Gastrocnemius medialis (tissue), 4 donors: ENCODE measurements around the gene DHDDS.
A peak's percentile ranks its signal among the peaks of the same experiment; 100 is the strongest.

Source experiments
- POLR2A ChIP-seq, 2 donors: fragments of 450-650 bp; IDR thresholded peaks; one replicate each; pipeline ENCODE4 v1.6.1; 2017; ENCODE audit warnings: antibody characterized with exemption in 2 of 2, mild to moderate bottlenecking in 2 of 2, moderate library complexity in 2 of 2
- TF ChIP-seq, protein P1 (sequence below), 5 experiments: fragments of 450-650 bp in 3 of 5; fragments of 200-600 bp in 2 of 5; sonication (generic) in 2 of 5; IDR thresholded peaks in 4 of 5; conservative IDR thresholded peaks in 1 of 5; 1 replicate in 4 of 5; 2 replicates in 1 of 5; pipeline ENCODE4 v1.5.1; 2016 to 2019; ENCODE audit warnings: antibody characterized with exemption in 5 of 5, mild to moderate bottlenecking in 3 of 5, moderate library complexity in 3 of 5

DNA sequence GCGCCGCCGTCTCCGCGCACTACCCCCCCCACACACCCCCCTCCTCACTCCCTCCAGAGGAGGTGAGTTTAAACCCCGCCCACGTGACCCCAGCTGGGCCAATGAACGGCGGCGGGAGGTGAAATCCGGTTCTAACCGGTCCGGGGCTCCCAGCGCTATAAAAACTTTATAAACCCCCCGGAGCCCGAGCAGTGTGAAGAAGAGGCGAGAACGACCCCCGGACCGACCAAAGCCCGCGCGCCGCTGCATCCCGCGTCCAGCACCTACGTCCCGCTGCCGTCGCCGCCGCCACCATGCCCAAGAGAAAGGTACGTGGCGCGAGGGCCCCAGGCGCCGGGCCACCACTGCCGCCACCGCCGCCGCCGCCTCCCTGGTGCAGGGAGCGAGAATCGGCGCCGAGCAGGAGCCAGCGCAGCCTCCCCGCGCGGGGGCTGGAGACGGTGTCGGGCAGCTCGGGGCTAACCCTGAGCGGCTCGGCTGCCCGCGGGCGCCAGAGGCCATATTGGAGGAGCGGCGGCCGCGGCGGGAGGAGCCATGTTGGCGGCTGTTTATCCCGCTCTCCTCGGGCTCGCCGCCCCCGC lies 40.3 kb downstream of the DHDDS start, which contains the start of gene HMGN2:
- peak; percentile 58 to 82 for TF ChIP-seq POLR2A (IDR thresholded peaks at IDR 0.05)
- TF ChIP-seq, protein P1, sequence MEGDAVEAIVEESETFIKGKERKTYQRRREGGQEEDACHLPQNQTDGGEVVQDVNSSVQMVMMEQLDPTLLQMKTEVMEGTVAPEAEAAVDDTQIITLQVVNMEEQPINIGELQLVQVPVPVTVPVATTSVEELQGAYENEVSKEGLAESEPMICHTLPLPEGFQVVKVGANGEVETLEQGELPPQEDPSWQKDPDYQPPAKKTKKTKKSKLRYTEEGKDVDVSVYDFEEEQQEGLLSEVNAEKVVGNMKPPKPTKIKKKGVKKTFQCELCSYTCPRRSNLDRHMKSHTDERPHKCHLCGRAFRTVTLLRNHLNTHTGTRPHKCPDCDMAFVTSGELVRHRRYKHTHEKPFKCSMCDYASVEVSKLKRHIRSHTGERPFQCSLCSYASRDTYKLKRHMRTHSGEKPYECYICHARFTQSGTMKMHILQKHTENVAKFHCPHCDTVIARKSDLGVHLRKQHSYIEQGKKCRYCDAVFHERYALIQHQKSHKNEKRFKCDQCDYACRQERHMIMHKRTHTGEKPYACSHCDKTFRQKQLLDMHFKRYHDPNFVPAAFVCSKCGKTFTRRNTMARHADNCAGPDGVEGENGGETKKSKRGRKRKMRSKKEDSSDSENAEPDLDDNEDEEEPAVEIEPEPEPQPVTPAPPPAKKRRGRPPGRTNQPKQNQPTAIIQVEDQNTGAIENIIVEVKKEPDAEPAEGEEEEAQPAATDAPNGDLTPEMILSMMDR (IDR thresholded peaks at IDR 0.05 in 4 of 5, conservative IDR thresholded peaks at IDR 0.05 in 1 of 5): no peak
